Ramos (cell line): Measurements from ENCODE around the gene DDX4.

ENCODE experiments used
- in situ Hi-C: fragments of 300-500 bp; cut with MboI; formaldehyde crosslinking; loops from one replicate; pipeline ENCODE4 v1.14.3; 2022; ENCODE audit warnings: low sequenced_read_pairs; ENCODE audit not compliant: unreplicated experiment

The DDX4 gene

GRCh38 chr5:55816342-55816741 is 78.5 kb downstream of the DDX4 start:
- in situ Hi-C loops: no loop called here

GRCh38 chr5:55817030-55817429 is 79.2 kb downstream of the DDX4 start:
- in situ Hi-C loops: no loop called here

GRCh38 chr5:55820488-55820887 is 82.6 kb downstream of the DDX4 start:
- in situ Hi-C loops: no loop called here

- in situ Hi-C loops: no loop called here
These were observed 84.1 kb downstream of the DDX4 start for GRCh38 chr5:55821731-55822512.

- in situ Hi-C loops: no loop called here
These were observed 85.4 kb downstream of the DDX4 start for GRCh38 chr5:55823151-55823796.

GRCh38 chr5:55829956-55830355 is 92.1 kb downstream of the DDX4 start:
- in situ Hi-C loops: no loop called here

GRCh38 chr5:55832446-55832845 is 94.6 kb downstream of the DDX4 start:
- in situ Hi-C loops: no loop called here

- in situ Hi-C loops: no loop called here
These were observed 98.3 kb downstream of the DDX4 start for GRCh38 chr5:55836191-55836590.

GRCh38 chr5:55841976-55842375 is 104.1 kb downstream of the DDX4 start:
- in situ Hi-C loops: no loop called here

- in situ Hi-C loops: no loop called here
These were observed 110.0 kb downstream of the DDX4 start for GRCh38 chr5:55847837-55848236.

- in situ Hi-C loops: no loop called here
These were observed 110.9 kb downstream of the DDX4 start for GRCh38 chr5:55848783-55849182.

- in situ Hi-C loops: no loop called here
These were observed 113.2 kb downstream of the DDX4 start, which contains the start of gene IL31RA for GRCh38 chr5:55850839-55851674. IL31RA (plus strand) TSS chr5:55851357; CDS start chr5:55851571, 214 bp downstream.

GRCh38 chr5:55851675-55851979 is 113.8 kb downstream of the DDX4 start:
- in situ Hi-C loops: no loop called here

GRCh38 chr5:55852503-55852902 is 114.6 kb downstream of the DDX4 start:
- in situ Hi-C loops: no loop called here

- in situ Hi-C loops: no loop called here
These were observed 115.3 kb downstream of the DDX4 start for GRCh38 chr5:55853041-55853670.

- in situ Hi-C loops: no loop called here
These were observed 116.0 kb downstream of the DDX4 start for GRCh38 chr5:55853818-55854217.

- in situ Hi-C loops: no loop called here
These were observed 117.6 kb downstream of the DDX4 start for GRCh38 chr5:55855509-55855908.

- in situ Hi-C loops: no loop called here
These were observed 118.8 kb downstream of the DDX4 start for GRCh38 chr5:55856516-55857246.

- in situ Hi-C loops: no loop called here
These were observed 119.4 kb downstream of the DDX4 start for GRCh38 chr5:55857247-55857640.

GRCh38 chr5:55858104-55858503 is 120.2 kb downstream of the DDX4 start:
- in situ Hi-C loops: no loop called here
